ENCODE data around the gene SEPTIN5.

SEPTIN5 gene

GRCh38 chr22:19749876-19750275, 35.6 kb downstream of the SEPTIN5 start:
- DNase-seq (ENCODE audit: low spot score): no peak

GRCh38 chr22:19750507-19751490, 36.5 kb downstream of the SEPTIN5 start:
- DNase-seq (ENCODE audit: low spot score): peak; percentile 77

- DNase-seq (ENCODE audit: low spot score): no peak
Measured at GRCh38 chr22:19751497-19752245, 37.4 kb downstream of the SEPTIN5 start.

- no peak for DNase-seq (ENCODE audit: low spot score)
Measured at GRCh38 chr22:19753090-19753842, 39.0 kb downstream of the SEPTIN5 start.

GRCh38 chr22:19753996-19754700, 39.8 kb downstream of the SEPTIN5 start:
- DNase-seq (ENCODE audit: low spot score): no peak

- no peak for DNase-seq (ENCODE audit: low spot score)
Measured at GRCh38 chr22:19754701-19755144, 40.4 kb downstream of the SEPTIN5 start.

- DNase-seq (ENCODE audit: low spot score): no peak
Measured at GRCh38 chr22:19755145-19755710, 40.9 kb downstream of the SEPTIN5 start.

- peak; percentile 45 for DNase-seq (ENCODE audit: low spot score)
Measured at GRCh38 chr22:19755722-19756287, 41.5 kb downstream of the SEPTIN5 start.

GRCh38 chr22:19756288-19757128, 42.2 kb downstream of the SEPTIN5 start:
- DNase-seq (ENCODE audit: low spot score): peak; percentile 47

GRCh38 chr22:19757140-19757984, 43.1 kb downstream of the SEPTIN5 start:
- DNase-seq (ENCODE audit: low spot score): peak; percentile 59

GRCh38 chr22:19757985-19758895, 43.9 kb downstream of the SEPTIN5 start:
- peak; percentile 38 for DNase-seq (ENCODE audit: low spot score)

GRCh38 chr22:19758896-19759426, 44.7 kb downstream of the SEPTIN5 start:
- no peak for DNase-seq (ENCODE audit: low spot score)

- no peak for DNase-seq (ENCODE audit: low spot score)
Measured at GRCh38 chr22:19759427-19760057, 45.2 kb downstream of the SEPTIN5 start.

GRCh38 chr22:19760058-19760950, 46.0 kb downstream of the SEPTIN5 start, which contains the start of gene TBX1:
Gene TBX1 (plus strand): TSS chr22:19760778. CDS start chr22:19760844, 66 bp downstream.
- DNase-seq (ENCODE audit: low spot score): no peak

GRCh38 chr22:19760951-19761724, 46.8 kb downstream of the SEPTIN5 start:
- DNase-seq (ENCODE audit: low spot score): no peak

Data from AG08396 (cell line).